ENCODE results near the gene ZNF780B. TPM values are rescaled to one million over a fixed set of nuclear protein-coding genes. Genes with fewer than 3 reads are reported as not detected.

ZNF780B gene
- total RNA-seq, 1 experiment from 2014 or later = 10.2 TPM

DNA sequence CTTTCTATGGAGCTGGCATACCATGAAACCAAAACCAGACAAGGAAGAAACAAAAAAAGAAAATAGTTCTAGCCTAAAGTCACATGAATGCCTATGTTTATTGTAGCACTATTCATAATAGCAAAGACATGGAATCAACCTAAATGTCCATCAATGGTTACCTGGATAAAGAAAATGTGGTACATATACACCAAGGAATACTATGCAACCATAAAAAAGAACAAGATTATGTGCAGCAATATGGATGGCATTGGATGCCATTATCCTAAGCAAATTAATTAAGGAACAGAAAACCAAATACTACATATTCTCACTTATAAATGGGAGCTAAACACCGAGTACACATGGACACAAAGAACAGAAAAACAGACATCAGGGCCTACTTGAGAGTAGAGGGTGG, 24.3 kb upstream of the ZNF780B start:
- Mint-ChIP-seq H3K4me3 (ENCODE audit: unreplicated experiment) (no peak overlapping the region), H3K27me3 (ENCODE audit: insufficient read depth, unreplicated experiment) (no peaks in the 10 kb centered on the region), H3K4me1 (ENCODE audit: insufficient read depth, unreplicated experiment) (no peaks in the 10 kb centered on the region), H3K27ac (ENCODE audit: low read depth, unreplicated experiment) (no peak overlapping the region), H3K9me3 (ENCODE audit: unreplicated experiment) (peaks cover 27% of the 10 kb centered on the region), H3K36me3 (ENCODE audit: insufficient read depth, unreplicated experiment) (peaks cover 88% of the 10 kb centered on the region)
- TF ChIP-seq, protein P1, sequence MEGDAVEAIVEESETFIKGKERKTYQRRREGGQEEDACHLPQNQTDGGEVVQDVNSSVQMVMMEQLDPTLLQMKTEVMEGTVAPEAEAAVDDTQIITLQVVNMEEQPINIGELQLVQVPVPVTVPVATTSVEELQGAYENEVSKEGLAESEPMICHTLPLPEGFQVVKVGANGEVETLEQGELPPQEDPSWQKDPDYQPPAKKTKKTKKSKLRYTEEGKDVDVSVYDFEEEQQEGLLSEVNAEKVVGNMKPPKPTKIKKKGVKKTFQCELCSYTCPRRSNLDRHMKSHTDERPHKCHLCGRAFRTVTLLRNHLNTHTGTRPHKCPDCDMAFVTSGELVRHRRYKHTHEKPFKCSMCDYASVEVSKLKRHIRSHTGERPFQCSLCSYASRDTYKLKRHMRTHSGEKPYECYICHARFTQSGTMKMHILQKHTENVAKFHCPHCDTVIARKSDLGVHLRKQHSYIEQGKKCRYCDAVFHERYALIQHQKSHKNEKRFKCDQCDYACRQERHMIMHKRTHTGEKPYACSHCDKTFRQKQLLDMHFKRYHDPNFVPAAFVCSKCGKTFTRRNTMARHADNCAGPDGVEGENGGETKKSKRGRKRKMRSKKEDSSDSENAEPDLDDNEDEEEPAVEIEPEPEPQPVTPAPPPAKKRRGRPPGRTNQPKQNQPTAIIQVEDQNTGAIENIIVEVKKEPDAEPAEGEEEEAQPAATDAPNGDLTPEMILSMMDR (IDR thresholded peaks at IDR 0.05; ENCODE audit: unreplicated experiment) = no peak
- DNase-seq (ENCODE audit: unreplicated experiment) = no peak
- intact Hi-C loops (cut with micrococcal nuclease) = no loop called here
- BruUV-seq (replicated peaks) = no TSS peak
- POLR2A ChIA-PET = interaction anchor here (1.6 kb wide), 1 partner anchor 11 kb away, joined by 6 read pairs; the partner anchor contains the start of gene ZNF780A
- CTCF ChIA-PET = no interaction called here

DNA sequence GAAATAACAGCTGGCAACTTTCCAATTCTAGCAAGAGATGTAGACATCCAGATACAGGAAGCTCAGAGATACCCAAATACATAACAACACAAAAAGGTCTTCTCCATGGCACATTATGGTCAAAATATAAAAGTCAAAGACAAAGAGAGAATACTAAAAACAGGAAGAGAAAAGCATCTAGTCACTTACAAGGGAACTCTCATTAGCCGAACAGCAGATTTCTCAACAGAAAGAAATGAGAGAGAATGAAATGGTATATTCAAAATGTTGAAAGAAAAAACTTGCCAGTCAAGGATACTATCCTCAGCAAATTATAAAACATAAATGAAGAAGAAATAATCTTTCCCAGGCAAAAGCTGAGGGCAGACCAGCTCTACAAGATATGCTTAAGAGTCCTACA, 22.3 kb upstream of the ZNF780B start:
- no peak for DNase-seq (ENCODE audit: unreplicated experiment)
- TF ChIP-seq, protein P1 (IDR thresholded peaks at IDR 0.05; ENCODE audit: unreplicated experiment) = no peak
- Mint-ChIP-seq H3K4me3 (ENCODE audit: unreplicated experiment) (no peak overlapping the region), H3K27ac (ENCODE audit: low read depth, unreplicated experiment) (no peak overlapping the region), H3K27me3 (ENCODE audit: insufficient read depth, unreplicated experiment) (no peaks in the 10 kb centered on the region), H3K9me3 (ENCODE audit: unreplicated experiment) (peaks cover 27% of the 10 kb centered on the region), H3K36me3 (ENCODE audit: insufficient read depth, unreplicated experiment) (peaks cover 87% of the 10 kb centered on the region), H3K4me1 (ENCODE audit: insufficient read depth, unreplicated experiment) (no peaks in the 10 kb centered on the region)
- no TSS peak for BruUV-seq (replicated peaks)
- ChIA-PET POLR2A (interaction anchor here (1.0 kb wide), 2 partner anchors 11 to 12 kb away, joined by 3 read pairs; no protein-coding TSS in a partner anchor), CTCF (no interaction called here)
- intact Hi-C loops (cut with micrococcal nuclease) = no loop called here

DNA sequence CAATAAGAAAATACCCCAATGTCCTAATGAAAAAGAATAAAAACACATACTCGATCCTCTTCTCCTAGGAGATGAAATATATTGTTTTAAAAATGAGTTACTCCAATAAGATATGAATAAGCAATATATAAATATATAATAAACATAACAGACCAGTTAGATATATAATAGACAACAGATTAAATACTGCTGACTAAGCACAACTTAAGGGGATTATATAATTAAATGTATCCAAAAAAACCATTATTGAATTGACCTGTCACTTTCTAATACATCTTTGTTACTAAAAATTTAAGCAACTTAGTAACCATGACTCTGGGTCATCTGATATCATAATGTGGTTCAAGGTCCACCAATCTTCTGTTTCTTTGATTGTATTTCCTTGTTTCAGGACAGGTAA, 14.0 kb upstream of the ZNF780B start:
- ChIA-PET CTCF (no interaction called here), POLR2A (no interaction called here)
- no peak for DNase-seq (ENCODE audit: unreplicated experiment)
- Mint-ChIP-seq H3K4me3 (ENCODE audit: unreplicated experiment) (no peak overlapping the region), H3K36me3 (ENCODE audit: insufficient read depth, unreplicated experiment) (peaks cover 22% of the 10 kb centered on the region), H3K4me1 (ENCODE audit: insufficient read depth, unreplicated experiment) (no peaks in the 10 kb centered on the region), H3K27ac (ENCODE audit: low read depth, unreplicated experiment) (no peak overlapping the region), H3K9me3 (ENCODE audit: unreplicated experiment) (peaks cover 7% of the 10 kb centered on the region), H3K27me3 (ENCODE audit: insufficient read depth, unreplicated experiment) (no peaks in the 10 kb centered on the region)
- TF ChIP-seq, protein P1 (IDR thresholded peaks at IDR 0.05; ENCODE audit: unreplicated experiment) = no peak
- BruUV-seq (replicated peaks) = no TSS peak
- intact Hi-C loops (cut with micrococcal nuclease) = no loop called here

DNA sequence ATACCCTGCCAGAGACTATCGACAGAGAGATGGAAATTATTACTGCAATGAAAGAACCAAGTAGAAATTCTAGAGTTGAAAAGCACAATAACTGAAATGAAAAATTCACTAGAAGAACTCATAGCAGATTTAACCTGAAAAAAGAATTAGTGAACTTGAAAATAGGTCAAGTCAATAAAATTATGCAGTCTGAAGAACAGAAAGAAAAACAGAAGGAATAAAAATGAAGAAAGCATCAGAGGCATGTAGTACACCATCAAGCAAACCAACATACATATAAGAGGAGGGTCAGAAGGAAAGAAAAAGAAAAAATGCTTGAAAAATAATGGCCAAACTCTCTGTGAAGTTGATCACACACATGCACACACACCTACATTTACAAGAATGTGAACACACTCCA, 3.6 kb upstream of the ZNF780B start:
- no TSS peak for BruUV-seq (replicated peaks)

More for the DNA sequence above, 3.6 kb upstream of the ZNF780B start:
- ChIA-PET CTCF (interaction anchor here (0.6 kb wide), 1 partner anchor 148 kb away, joined by 7 read pairs; no protein-coding TSS in a partner anchor), POLR2A (no interaction called here)
- DNase-seq (ENCODE audit: unreplicated experiment) = no peak
- TF ChIP-seq, protein P1 (IDR thresholded peaks at IDR 0.05; ENCODE audit: unreplicated experiment) = no peak
- intact Hi-C loops (cut with micrococcal nuclease) = no loop called here
- Mint-ChIP-seq H3K4me3 (ENCODE audit: unreplicated experiment) (no peak overlapping the region), H3K36me3 (ENCODE audit: insufficient read depth, unreplicated experiment) (no peaks in the 10 kb centered on the region), H3K4me1 (ENCODE audit: insufficient read depth, unreplicated experiment) (peaks cover 4% of the 10 kb centered on the region), H3K27me3 (ENCODE audit: insufficient read depth, unreplicated experiment) (no peaks in the 10 kb centered on the region), H3K9me3 (ENCODE audit: unreplicated experiment) (peaks cover 32% of the 10 kb centered on the region), H3K27ac (ENCODE audit: low read depth, unreplicated experiment) (no peak overlapping the region)
